ENCODE results near the gene ZFR.

Gene ZFR

DNA sequence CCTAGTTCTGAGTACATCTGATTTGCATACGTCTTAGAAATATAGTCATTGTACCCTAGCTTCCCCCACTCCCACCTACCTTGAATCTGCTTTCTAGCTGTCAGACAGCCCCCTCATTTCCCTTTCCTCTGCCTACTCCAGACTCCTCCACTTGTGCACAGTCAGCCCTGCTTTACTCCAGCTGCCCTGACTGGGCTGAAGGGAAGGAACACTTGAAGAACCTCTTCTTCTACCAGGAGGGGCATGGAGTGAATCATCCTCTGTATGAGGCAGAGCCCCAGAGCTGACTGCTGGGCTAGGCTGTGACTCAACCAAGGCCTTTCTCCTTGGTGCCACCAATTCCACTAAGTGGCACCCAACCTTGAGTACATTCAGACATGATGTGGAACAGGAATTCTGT, 18.1 kb upstream of the ZFR start:
- TF ChIP-seq FOXP2 (optimal IDR thresholded peaks at IDR 0.05; ENCODE audit: borderline replicate concordance, extremely low read depth, extremely low read length, insufficient read depth) (no peak), TAF1 (IDR thresholded peaks at IDR 0.05; ENCODE audit: borderline replicate concordance, insufficient read depth, low read length) (no peak)

DNA sequence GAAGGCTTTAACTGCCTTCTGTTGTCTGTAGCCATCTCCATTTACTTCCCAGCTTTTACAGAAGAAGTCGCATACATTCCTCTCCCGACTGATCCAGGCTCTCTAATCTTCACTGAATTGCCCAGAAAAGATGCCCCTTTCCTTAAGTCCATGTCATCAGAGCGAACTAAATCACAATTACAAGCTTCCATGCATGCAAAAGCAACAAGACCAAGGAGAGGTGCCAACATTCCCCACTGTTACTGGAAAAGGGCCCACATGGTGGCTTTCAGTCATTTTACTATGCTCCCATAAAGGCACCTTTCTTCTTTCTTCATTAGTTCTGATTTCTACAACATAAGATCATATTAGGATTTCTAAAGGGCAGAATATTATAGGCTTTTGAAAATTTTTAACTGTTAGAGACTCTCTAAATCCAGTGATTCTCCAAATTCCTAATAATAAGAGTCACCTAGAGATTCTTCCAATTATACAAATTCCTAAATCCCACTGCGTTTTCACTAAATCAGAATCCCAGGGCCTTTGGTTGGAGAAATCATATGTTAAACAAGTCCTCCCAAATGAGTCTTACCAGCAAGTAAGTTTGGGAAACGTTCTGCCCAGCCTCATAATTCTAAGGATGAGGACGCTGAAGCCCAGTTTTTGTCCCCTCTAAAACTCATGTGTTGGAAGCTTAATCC, 17.0 kb upstream of the ZFR start:
- TF ChIP-seq POLR2AphosphoS5 (IDR thresholded peaks at IDR 0.05; ENCODE audit: low read depth, low read length) (no peak), SIN3A (IDR thresholded peaks at IDR 0.05; ENCODE audit: borderline replicate concordance, insufficient read depth, low read length) (no peak), FOXP2 (optimal IDR thresholded peaks at IDR 0.05; ENCODE audit: borderline replicate concordance, extremely low read depth, extremely low read length, insufficient read depth) (no peak)
- TF ChIP-seq, protein P1, sequence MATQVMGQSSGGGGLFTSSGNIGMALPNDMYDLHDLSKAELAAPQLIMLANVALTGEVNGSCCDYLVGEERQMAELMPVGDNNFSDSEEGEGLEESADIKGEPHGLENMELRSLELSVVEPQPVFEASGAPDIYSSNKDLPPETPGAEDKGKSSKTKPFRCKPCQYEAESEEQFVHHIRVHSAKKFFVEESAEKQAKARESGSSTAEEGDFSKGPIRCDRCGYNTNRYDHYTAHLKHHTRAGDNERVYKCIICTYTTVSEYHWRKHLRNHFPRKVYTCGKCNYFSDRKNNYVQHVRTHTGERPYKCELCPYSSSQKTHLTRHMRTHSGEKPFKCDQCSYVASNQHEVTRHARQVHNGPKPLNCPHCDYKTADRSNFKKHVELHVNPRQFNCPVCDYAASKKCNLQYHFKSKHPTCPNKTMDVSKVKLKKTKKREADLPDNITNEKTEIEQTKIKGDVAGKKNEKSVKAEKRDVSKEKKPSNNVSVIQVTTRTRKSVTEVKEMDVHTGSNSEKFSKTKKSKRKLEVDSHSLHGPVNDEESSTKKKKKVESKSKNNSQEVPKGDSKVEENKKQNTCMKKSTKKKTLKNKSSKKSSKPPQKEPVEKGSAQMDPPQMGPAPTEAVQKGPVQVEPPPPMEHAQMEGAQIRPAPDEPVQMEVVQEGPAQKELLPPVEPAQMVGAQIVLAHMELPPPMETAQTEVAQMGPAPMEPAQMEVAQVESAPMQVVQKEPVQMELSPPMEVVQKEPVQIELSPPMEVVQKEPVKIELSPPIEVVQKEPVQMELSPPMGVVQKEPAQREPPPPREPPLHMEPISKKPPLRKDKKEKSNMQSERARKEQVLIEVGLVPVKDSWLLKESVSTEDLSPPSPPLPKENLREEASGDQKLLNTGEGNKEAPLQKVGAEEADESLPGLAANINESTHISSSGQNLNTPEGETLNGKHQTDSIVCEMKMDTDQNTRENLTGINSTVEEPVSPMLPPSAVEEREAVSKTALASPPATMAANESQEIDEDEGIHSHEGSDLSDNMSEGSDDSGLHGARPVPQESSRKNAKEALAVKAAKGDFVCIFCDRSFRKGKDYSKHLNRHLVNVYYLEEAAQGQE (IDR thresholded peaks at IDR 0.05; ENCODE audit: insufficient read depth in 1 of 2, low read depth in 2 of 2, low read length in 2 of 2): no peak

DNA sequence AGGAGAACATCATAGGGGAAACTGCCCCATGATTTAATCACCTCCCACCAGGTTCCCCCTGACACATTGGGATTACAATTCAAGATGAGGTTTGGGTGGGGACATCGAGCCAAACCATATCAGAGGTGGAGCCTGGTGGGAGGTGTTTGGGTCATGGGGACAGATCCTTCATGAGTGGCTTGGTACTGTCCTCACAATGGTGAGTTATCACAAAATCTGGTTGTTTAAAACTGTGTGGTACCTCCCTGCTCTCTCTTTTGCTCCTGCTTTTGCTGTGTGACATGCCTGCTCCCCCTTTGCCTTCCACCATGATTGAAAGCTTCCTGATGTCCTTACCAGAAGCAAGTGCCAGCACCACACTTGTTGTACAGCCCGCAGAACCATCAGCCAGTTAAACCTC, 16.2 kb upstream of the ZFR start:
- TF ChIP-seq, protein P1 (IDR thresholded peaks at IDR 0.05; ENCODE audit: insufficient read depth in 1 of 2, low read depth in 2 of 2, low read length in 2 of 2): no peak
- no peak for TF ChIP-seq SIN3A (IDR thresholded peaks at IDR 0.05; ENCODE audit: borderline replicate concordance, insufficient read depth, low read length)
- TF ChIP-seq TAF1 (IDR thresholded peaks at IDR 0.05; ENCODE audit: borderline replicate concordance, insufficient read depth, low read length): no peak
- no peak for TF ChIP-seq POLR2AphosphoS5 (IDR thresholded peaks at IDR 0.05; ENCODE audit: low read depth, low read length)
- no peak for TF ChIP-seq FOXP2 (optimal IDR thresholded peaks at IDR 0.05; ENCODE audit: borderline replicate concordance, extremely low read depth, extremely low read length, insufficient read depth)

DNA sequence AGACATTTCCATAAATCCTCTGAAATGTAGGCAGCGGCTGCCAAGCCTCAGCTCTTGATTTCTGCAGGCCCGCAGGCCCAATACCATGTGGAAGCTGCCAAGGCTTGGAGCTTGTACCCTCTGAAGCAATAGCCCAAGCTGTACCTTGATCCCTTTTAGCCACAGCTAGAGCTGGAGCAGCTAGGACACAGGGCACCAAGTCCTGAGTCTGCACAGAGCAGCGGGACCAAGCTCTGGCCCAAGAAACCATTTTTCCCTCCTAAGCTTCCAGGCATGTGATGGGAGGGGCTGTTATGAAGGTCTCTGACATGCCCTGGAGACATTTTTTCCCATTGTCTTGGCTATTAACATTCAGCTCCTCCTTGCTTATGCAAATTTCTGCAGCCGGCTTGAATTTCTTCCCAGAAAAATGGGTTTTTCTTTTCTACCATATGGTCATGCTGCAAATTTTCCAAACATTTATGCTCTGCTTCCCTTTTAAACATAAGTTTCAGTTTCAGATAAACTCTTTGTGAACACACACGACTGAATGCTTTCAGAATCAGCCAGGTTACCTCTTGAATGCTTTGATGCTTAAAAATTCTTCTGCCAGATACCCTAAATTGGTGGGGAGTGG, 14.4 kb upstream of the ZFR start:
- no peak for TF ChIP-seq POLR2AphosphoS5 (IDR thresholded peaks at IDR 0.05; ENCODE audit: low read depth, low read length)
- TF ChIP-seq SIN3A (IDR thresholded peaks at IDR 0.05; ENCODE audit: borderline replicate concordance, insufficient read depth, low read length): no peak

DNA sequence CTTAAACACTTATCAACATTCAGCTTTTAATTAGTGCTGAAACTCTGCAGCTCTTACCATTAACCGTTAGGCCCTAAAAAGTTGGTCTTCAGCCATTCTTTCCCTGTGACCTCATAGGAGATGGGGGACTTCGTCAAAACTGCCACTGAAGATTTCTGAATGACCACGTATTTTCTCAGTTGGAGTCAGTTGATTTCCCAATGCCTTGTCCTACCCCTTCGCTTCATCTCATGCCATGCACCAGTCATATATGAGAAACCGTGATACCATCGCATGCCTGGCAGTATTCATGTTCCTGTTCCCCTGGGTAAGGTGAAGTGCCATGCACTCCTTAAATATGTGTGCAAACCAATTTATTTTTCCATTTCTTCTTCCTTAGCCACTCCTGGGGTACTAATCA, 10.8 kb upstream of the ZFR start:
- TF ChIP-seq SIN3A (IDR thresholded peaks at IDR 0.05; ENCODE audit: borderline replicate concordance, insufficient read depth, low read length) (no peak), FOXP2 (optimal IDR thresholded peaks at IDR 0.05; ENCODE audit: borderline replicate concordance, extremely low read depth, extremely low read length, insufficient read depth) (no peak), POLR2AphosphoS5 (IDR thresholded peaks at IDR 0.05; ENCODE audit: low read depth, low read length) (no peak), TAF1 (IDR thresholded peaks at IDR 0.05; ENCODE audit: borderline replicate concordance, insufficient read depth, low read length) (no peak)
- TF ChIP-seq, protein P1 (IDR thresholded peaks at IDR 0.05; ENCODE audit: insufficient read depth in 1 of 2, low read depth in 2 of 2, low read length in 2 of 2): no peak

DNA sequence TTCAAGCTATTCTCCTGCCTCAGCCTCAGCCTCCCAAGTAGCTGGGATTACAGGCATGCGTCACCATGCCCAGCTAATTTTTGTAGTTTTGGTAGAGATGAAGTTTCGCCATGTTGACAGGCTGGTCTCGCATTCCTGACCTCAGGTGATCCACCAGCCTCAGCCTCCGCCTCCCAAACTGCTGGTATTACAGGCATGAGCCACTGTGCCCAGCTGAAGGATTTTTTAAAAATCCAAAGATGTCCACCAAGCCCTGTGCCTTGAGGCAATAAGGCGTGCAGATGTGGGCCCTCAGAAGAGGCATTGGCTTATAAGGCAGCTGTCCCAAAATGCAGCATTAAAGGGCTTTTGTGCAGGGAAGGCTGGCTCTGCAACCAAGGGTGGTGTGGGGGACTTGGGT, 10.3 kb upstream of the ZFR start:
- TF ChIP-seq POLR2AphosphoS5 (IDR thresholded peaks at IDR 0.05; ENCODE audit: low read depth, low read length) (no peak), TAF1 (IDR thresholded peaks at IDR 0.05; ENCODE audit: borderline replicate concordance, insufficient read depth, low read length) (no peak), FOXP2 (optimal IDR thresholded peaks at IDR 0.05; ENCODE audit: borderline replicate concordance, extremely low read depth, extremely low read length, insufficient read depth) (no peak), SIN3A (IDR thresholded peaks at IDR 0.05; ENCODE audit: borderline replicate concordance, insufficient read depth, low read length) (no peak)
- TF ChIP-seq, protein P1 (IDR thresholded peaks at IDR 0.05; ENCODE audit: insufficient read depth in 1 of 2, low read depth in 2 of 2, low read length in 2 of 2): no peak
